ENCODE data around the gene PTGER2.

Gene PTGER2

DNA sequence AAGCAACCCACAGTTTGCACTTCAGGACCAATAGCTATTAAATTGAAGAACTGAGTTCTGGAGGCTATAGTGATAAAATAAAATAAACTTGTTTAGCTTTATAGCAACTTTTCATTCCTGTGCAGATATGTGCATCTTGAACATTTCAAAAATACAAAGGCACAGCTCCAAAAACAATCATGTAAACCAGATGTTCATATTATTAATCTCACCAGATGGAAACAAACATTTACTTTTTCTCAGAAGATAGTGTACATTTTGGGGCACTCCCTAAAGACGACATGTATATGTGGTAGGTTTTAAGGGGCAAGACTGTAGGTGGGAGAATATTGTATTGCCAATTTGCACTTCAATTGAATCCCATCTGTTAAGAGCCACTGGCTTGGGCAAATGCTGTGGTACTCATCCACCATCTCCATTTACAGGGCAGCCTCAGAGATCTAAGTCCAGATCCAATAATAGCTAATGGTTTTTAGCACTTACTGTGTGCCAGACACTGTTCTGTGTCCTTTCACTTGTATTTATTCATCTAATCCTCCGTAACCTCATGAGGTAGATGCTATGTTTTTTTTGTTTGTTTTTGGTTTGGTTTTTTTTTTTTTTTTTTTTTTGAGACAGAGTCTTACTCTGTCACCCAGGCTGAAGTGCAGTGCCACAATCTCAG lies 49.1 kb downstream of the PTGER2 start:
- Mint-ChIP-seq H3K36me3 (ENCODE audit: low read depth) (no peaks in the 10 kb centered on the region), H3K27ac (no peak overlapping the region), H3K4me3 (no peak overlapping the region), H3K9me3 (no peaks in the 10 kb centered on the region), H3K4me1 (ENCODE audit: low read depth) (no peaks in the 10 kb centered on the region), H3K27me3 (no peaks in the 10 kb centered on the region)

DNA sequence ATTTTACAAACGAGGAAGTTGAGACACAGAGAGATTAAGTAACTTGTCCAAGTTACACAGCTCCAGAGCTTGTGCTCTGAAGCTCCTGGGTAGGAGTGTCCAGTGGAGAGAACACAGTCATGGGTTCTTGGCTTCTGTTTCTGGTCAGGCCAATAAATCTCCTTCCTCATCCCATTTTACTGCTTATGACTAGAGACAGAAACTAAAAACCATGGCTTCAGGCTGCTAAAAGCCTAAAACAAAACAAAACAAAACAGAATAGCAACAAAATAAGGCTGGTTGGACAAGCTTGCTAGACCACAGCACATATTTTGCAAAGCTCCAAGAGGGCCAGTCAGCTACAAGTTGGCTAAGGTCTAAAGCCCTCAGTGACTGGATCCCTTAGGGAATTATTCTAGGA lies 49.8 kb downstream of the PTGER2 start:
- Mint-ChIP-seq H3K4me3 (no peak overlapping the region), H3K9me3 (no peaks in the 10 kb centered on the region), H3K27me3 (no peaks in the 10 kb centered on the region), H3K36me3 (ENCODE audit: low read depth) (no peaks in the 10 kb centered on the region), H3K4me1 (ENCODE audit: low read depth) (no peaks in the 10 kb centered on the region), H3K27ac (no peak overlapping the region)

DNA sequence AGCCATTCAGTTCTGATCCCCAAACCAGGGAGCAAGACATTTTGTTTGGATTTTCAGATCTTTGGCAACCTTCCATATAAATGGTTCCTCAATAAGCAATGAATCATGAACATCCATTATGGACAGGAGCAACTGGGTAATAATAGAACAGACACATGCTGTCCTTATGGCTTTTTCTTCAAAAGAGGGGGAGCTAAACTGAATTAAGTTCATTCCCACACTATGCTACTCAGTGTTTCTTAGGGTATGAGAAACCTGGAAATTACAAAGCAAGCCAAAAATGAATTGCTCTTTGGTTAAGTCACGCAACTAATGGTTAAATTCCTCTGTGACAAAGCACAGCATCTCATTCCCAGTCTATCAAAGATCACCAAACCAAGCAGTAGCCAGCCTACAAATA lies 51.0 kb downstream of the PTGER2 start:
- no peaks in the 10 kb centered on the region for H3K4me1 Mint-ChIP-seq (ENCODE audit: low read depth)
- no peaks in the 10 kb centered on the region for H3K36me3 Mint-ChIP-seq (ENCODE audit: low read depth)
- no peaks in the 10 kb centered on the region for H3K27me3 Mint-ChIP-seq
- no peaks in the 10 kb centered on the region for H3K9me3 Mint-ChIP-seq
- H3K4me3 Mint-ChIP-seq = no peak overlapping the region
- H3K27ac Mint-ChIP-seq = no peak overlapping the region

DNA sequence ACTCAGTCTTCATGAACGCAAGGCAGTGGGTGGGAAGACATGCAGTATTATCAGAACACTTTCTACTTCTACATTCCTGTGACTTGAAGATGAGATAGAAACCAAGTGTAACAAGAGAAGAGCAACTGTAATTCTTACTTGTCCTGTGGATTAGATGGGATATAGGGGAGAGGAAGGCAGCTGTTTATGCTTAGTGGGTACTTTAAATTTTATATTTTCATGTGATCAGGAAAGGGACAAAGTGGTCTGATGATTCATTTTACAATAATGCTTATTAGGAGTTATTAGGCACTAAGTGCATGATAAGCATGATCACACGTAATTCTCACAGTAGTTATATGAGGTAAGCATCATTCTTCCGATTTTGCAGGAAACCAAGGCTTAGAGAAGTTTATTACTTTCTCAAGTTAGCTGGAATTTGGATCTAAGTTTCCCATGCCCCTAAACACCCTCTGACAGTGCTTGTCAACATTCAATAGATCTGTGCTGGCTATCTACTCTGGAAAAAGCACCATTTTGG lies 52.7 kb downstream of the PTGER2 start:
- Mint-ChIP-seq H3K27ac (no peak overlapping the region), H3K9me3 (no peaks in the 10 kb centered on the region), H3K27me3 (no peaks in the 10 kb centered on the region), H3K36me3 (ENCODE audit: low read depth) (no peaks in the 10 kb centered on the region), H3K4me3 (no peak overlapping the region), H3K4me1 (ENCODE audit: low read depth) (no peaks in the 10 kb centered on the region)

DNA sequence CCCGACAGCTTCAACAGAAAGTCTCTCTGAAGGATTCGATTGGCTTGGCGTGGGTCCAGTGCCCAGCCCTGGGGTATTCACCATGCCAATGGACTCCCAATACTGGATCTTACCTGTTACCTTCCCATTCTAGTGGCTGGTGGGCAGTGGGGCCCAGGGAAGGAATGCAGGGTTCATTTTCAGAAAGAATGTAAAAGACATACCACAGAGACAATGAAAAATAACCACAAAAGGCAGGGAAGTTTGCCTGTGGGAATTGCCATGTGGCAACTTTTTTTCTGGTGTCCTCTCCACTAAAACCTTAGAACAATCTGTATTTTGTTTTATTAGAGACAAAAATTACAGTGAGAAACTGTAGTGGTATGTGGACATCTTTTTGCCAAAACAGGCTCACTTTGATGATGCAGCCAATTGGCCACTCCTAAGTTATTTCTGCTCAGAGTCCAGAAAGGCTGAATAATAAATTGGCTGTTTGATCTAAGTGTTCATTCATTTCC lies 55.2 kb downstream of the PTGER2 start:
- no peak overlapping the region for H3K27ac Mint-ChIP-seq
- peaks cover 4% of the 10 kb centered on the region for H3K36me3 Mint-ChIP-seq (ENCODE audit: low read depth)
- H3K27me3 Mint-ChIP-seq = no peaks in the 10 kb centered on the region
- H3K9me3 Mint-ChIP-seq = peaks cover 10% of the 10 kb centered on the region
- no peaks in the 10 kb centered on the region for H3K4me1 Mint-ChIP-seq (ENCODE audit: low read depth)
- H3K4me3 Mint-ChIP-seq = no peak overlapping the region

DNA sequence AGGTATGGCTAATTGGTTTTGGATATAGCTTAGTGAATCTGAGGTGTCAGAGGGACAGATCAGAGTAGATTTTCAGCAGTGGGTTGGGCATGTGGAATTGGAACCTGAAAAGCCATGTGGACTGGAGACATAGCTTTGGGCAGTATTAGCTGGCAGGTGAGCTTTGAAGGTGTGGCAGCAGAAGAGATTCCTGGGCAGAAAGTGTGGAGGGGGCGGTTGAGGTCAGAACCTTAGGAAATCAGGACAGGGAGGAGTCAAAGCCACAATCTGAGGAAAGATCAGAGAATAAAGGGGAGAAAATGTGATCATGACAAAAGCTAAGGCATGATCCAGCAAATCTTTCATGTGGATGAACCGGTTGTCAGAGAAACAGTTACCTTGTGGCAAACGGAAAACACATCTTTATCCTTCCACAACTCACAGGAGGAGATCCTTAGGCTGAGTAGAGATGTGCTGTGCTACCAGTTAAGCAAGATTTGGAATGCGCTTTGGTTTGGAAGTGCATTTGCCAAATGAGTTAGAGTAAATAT lies 56.4 kb downstream of the PTGER2 start:
- no peak overlapping the region for H3K4me3 Mint-ChIP-seq
- H3K36me3 Mint-ChIP-seq (ENCODE audit: low read depth) = peaks cover 4% of the 10 kb centered on the region
- H3K4me1 Mint-ChIP-seq (ENCODE audit: low read depth) = no peaks in the 10 kb centered on the region
- no peaks in the 10 kb centered on the region for H3K27me3 Mint-ChIP-seq
- no peak overlapping the region for H3K27ac Mint-ChIP-seq
- H3K9me3 Mint-ChIP-seq = peaks cover 13% of the 10 kb centered on the region

DNA sequence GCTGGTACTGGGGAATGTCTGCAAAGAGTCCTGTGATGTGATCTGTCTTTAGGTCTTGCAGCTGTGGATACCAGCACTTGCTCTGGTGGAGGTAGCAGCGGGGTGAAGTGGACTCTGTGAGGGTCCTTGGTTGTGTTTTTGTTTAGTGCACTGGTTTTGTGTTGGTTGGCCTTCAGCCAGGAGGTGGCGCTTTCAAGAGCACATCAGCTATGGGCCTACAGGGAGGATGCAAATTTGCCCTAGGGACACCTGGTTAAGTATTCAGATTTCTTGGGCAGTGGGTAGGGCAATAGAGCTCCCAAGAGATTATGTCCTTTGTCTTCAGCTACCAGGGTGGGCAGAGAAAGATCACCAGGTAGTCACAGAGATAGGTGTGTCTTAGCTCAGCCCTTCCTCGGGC lies 63.8 kb downstream of the PTGER2 start:
- H3K27me3 Mint-ChIP-seq = no peaks in the 10 kb centered on the region
- H3K4me1 Mint-ChIP-seq (ENCODE audit: low read depth) = peaks cover 19% of the 10 kb centered on the region
- no peak overlapping the region for H3K27ac Mint-ChIP-seq
- peaks cover 27% of the 10 kb centered on the region for H3K9me3 Mint-ChIP-seq
- no peak overlapping the region for H3K4me3 Mint-ChIP-seq
- peaks cover 4% of the 10 kb centered on the region for H3K36me3 Mint-ChIP-seq (ENCODE audit: low read depth)

All from stimulated activated naive CD8-positive, alpha-beta T cell treated with anti-CD3 and anti-CD28 coated beads, Interleukin-15, Interleukin-2, amounts not matched to agents 100 ng/mL and 50 ng/mL, for 24 hours (primary cell).